ENCODE data around the gene LARP4.

The LARP4 gene

GRCh38 chr12:50525422-50525821, 124.7 kb downstream of the LARP4 start:
- no peak for DNase-seq (ENCODE audit: low read depth)

GRCh38 chr12:50527359-50527726, 126.7 kb downstream of the LARP4 start:
- DNase-seq (ENCODE audit: low read depth), result no peak

DNA sequence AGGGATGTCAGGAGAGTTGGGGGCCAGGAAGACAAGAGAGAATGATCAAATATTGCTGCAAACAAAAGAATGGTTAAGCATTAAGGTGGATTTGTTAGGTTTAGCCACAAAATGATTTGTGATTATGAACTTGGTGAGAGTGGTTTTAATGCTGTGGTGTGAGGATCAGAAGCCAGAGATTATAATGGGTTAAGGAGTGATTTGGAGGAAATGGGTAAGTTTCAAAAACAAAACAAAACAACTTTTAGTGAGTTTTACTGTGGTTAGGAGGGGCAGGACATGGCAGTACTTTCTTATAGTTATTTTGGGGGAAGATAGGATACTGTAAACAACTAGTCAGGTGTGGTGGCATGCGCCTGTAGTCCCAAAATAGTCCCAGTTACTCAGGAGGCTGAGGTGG, 128.1 kb downstream of the LARP4 start:
- DNase-seq (ENCODE audit: low read depth), result no peak

DNA sequence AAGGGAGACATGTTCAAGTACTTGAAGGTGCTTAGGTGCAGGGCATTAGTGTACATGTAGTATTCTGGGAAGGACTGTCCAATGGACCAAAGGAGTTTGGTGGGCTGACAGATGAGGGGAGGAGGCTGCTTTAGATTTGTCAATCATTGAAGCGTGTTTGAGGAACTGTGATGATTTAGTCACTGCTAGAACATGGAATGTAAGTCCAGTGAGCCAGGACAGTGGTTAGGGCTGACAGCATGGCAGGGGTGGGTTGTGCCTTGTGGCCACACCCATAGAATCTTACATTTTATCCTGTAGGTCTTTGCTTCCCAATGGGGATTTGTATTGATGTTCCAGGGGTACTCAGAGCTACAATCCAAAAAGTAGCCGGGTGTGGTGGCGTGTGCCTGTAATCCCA, 128.7 kb downstream of the LARP4 start:
- DNase-seq (ENCODE audit: low read depth), result no peak

All from GM04503 (cell line).